ENCODE data around the gene KRTAP12-4.
"Not testable (repeated sequence)": the region's sequence is repeated elsewhere in the genome, so short reads cannot be mapped to it uniquely, and the experiment has no call there.

The KRTAP12-4 gene

DNA sequence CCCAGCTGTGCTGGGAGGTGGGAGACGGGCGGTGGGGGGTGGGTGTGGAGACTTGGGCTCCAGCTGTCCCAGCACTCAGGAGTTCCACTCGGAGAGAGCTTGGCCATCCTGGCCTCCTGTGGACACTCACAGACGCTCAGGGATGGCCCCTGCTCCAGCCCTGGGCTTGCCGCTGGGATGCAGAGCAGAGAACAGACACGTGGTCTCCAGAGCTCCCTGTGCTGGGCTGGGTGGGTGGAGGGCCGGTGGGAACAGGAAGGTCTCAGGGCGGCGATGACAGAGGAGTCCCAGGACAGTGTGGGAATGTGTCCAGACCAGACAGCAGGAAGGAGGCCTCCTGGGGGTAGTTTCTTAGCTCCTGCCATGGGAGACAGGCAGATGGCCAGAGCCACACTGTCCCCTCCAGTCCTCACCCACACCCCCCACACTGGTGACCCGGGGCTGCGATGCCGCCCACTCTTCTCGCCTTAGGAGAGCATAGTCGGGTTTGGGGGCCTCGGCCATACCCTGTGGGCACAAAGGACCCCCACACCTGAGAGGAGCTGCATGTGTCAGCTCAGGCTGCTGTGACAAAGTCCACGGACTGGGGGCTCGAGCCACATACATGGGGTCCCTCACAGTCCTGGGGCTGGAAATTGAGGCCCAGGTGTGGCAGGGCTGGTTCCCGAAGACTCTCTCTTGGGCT lies 25.6 kb downstream of the KRTAP12-4 start:
- DNase-seq: no peak

- DNase-seq: not testable (repeated sequence)
Measured at GRCh38 chr21:44627831-44628233, 26.6 kb downstream of the KRTAP12-4 start.

GRCh38 chr21:44627181-44627822 lies 27.2 kb downstream of the KRTAP12-4 start:
- not testable (repeated sequence) for DNase-seq

DNA sequence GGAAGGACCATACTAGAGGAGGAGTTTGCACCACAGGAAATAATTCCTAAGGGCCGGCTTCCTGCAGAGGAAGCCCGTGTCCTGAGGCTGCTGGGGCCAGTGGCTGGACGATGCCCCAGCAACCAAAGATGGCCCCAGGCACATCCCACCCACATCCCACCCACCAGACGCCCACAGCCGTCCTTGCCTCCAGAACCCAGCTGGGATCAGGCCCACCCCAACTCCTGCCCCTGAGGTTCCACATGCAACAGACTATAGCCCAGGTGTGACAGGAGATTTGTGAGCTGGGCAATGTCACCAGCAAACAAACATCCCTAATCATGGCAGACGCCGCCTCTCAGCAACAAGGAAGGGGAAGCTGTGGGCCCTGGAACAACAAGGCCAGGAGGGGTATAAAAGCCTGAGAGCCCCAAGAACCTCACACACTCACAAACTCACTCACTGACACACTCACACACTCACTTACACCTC lies 27.8 kb downstream of the KRTAP12-4 start, which contains the start of gene KRTAP10-9:
Gene KRTAP10-9, plus strand, starts transcription at position 421 of the 471 bp plus-strand sequence. CDS start 79 bp downstream, outside the sequence.
- no peak for DNase-seq

DNA sequence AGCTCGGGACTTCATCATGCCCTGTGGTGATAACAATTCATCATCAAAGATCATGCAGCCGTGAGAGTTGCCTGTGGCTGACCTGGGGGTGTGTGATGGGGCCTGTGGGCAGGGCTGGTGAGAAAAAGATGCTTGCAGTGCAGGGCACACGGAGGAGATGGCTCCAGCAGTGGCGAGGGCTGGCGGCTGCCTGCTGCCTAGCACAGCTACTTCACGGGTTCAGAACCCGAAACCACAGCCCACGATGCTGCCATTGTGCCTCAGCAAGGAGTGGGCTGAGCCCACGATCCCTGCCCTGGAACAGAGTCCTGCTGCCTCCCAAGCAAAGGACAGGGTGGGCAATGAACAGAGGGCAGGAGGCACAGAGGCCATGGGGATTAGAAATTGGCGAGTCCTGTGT lies 28.2 kb downstream of the KRTAP12-4 start:
- DNase-seq: no peak

DNA sequence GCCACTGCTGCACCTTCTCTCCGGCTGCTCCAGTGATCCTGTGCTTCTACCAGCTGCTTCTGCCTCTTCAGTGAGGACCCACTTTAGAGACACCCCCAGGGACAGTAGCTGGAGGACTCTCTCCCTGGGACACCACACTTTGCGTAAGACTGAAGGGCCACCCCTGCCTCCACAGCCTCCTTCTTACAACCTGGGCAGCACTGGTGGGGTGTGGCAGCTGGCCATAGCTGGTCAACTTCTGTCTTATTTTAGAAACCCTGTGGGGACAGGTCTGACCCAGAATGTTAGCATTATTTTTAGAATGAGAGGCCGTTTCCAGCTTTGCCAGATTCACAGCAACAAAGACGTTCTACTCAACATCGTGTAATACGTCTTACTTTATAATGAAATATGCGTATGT lies 28.7 kb downstream of the KRTAP12-4 start:
- DNase-seq: no peak

DNA sequence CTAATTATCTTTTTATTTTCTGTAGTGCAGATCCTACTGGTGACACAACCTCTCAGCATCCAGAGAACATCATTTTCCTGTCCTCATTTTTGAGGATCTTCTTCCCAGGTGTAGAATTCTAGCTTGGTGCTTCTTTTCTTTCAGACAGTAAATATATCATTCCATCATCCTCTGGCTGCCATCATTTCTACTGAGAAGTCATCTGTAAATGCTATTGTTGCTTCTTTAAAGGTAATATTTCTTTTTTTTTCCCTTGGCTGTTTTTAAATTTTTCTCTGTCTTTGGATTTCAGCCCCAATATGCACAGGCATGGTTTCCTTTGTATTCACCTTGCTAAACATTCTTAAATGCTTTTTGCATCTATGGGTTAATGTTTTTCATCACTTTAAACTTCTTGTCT lies 30.9 kb downstream of the KRTAP12-4 start:
- DNase-seq: no peak

DNA sequence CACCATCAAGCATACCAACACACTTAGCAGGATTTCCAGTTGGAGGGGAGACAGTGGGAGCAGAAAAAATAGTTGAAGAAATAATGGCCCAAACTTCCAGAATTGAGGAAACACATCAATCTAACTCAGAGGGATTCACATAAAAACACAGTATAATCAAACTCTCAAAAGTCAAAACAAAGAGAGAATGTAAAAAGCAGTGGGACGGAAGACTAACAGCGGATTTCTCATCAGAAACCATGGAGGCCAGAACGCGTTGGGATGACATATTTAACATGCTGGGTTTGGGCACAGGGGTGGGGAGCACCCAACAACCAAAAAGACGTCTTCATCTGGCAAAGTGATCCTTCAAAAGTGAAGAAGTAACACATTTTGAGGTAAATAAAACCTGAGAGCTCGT lies 34.6 kb downstream of the KRTAP12-4 start:
- DNase-seq: no peak

DNA sequence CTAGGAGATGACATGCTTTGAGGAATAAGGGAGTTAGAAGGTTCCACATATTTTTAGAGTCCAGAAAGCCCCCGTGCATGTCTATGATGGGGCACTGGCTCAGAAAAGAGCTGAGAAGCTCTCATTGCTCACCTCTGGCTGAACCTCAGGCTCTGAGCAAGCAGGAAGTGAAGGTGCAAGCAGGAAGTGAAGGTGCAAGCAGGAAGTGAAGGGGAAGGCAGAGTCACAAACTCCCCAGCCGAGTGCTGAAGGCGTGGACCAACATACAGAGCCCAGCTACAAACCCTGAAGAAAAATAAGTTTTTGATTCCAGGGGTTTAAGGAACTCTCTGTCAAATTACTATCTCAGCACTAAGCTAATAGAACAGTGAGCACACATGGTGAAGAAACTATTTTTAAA lies 35.5 kb downstream of the KRTAP12-4 start:
- no peak for DNase-seq

DNA sequence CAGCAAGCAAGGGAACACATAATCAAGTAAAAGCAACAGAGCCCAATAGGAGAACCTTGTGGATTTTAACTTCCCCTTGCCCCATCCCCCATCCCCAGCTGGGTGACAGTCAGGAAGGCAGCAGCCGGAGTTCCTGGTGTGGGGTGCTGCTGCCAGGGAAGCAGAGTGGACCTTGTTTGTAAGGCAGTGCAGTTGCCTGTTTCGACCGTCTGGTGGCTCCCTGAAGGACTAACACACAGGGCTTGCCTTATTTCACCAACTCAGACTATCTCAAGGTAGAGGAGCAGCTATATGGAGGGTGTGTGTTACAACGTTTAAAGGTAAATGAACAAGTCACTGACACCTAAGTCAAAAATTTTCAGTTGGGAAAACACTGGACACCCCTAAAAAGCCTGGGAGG lies 36.0 kb downstream of the KRTAP12-4 start:
- no peak for DNase-seq

- DNase-seq: no peak
Measured at GRCh38 chr21:44617071-44617501, 37.4 kb downstream of the KRTAP12-4 start.

- no peak for DNase-seq
Measured at GRCh38 chr21:44616591-44616926, 37.9 kb downstream of the KRTAP12-4 start.

GRCh38 chr21:44615911-44616590 lies 38.4 kb downstream of the KRTAP12-4 start:
- no peak for DNase-seq

DNA sequence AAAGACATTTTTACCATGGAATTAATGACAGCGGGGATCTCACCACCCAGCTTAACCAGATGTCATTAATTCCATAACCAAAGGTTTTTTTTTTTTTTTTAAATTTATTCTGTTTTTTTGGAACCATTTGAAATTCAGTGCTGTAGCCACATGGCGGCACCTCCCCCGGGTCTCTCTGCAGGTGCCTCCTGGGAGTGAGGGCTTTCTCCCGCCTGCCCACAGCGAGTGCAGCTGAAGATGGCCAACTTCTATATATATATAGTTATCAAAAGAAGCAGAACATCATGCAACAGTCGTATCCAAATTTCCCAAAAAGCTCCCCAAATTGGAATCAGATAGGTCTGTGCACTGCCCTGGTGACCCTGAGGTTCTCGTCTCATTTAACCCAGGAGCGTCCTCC lies 39.0 kb downstream of the KRTAP12-4 start:
- no peak for DNase-seq

DNA sequence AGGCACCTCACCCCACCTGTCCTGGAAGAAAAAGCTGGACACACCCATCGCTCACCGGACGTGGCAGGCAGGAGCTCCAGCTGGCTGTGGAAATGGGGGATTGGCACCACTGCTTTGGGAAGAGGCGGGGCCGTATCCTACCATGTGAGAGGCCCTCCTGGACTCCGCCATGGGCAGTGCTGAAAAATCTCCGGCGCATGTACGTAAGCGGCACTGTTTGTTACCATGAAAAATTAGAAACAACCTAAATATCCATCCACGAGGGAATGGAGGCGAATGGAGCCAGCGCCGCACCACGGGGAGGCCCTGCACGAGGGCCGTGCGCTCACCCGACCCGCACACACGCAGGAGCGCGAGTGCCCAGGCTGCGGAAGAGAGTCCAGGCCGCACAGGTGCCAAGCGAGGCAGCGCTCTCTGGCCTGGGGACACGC lies 39.5 kb downstream of the KRTAP12-4 start:
- no peak for DNase-seq

DNA sequence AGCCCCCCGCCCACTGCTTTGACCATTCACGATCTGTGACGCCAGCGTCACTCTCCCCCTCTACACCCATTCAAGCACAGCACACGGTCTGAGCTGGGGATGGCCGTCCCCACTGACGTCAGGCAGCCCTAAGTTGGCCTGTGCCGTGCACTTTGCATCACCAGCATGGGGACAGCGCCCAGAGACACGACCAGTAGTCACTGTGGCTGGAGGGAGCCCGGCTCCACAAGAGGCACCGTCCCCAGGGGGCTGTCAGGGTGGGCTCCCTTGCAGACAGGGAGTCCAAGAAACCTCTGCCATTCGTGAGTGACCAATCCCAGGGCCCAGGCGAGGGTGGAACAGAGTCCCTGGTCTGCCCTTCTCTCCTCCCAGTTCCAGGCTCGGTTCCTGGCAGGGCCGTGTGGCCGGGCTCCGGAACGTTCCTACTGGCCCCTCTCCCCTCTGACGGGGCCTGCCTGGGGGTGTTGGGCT lies 40.3 kb downstream of the KRTAP12-4 start:
- no peak for DNase-seq

GRCh38 chr21:44613386-44614155 lies 40.9 kb downstream of the KRTAP12-4 start:
- DNase-seq: no peak

- no peak for DNase-seq
Measured at GRCh38 chr21:44612669-44613229, 41.7 kb downstream of the KRTAP12-4 start.

DNA sequence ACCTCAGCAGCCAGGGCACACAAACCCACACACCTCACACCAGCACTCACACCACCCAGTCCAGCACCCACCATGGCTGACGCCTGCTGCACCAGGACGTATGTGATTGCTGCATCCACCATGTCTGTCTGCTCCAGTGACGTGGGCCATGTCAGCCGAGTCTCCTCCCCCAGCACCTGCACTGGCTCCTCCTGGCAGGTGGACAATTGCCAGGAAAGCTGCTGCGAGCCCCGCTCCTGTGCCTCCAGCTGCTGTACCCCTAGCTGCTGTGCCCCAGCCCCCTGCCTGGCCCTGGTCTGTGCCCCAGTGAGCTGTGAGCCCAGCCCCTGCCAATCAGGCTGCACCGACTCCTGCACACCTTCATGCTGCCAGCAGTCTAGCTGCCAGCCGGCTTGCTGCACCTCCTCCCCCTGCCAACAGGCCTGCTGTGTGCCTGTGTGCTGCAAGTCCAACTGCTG lies 42.4 kb downstream of the KRTAP12-4 start, which contains the start of gene KRTAP10-8:
Gene KRTAP10-8, plus strand, starts transcription at position 51 of the 458 bp plus-strand sequence. Its CDS starts 22 bp downstream, at position 73.
- DNase-seq: no peak

- DNase-seq: no peak
Measured at GRCh38 chr21:44611551-44611950, 42.9 kb downstream of the KRTAP12-4 start.

DNA sequence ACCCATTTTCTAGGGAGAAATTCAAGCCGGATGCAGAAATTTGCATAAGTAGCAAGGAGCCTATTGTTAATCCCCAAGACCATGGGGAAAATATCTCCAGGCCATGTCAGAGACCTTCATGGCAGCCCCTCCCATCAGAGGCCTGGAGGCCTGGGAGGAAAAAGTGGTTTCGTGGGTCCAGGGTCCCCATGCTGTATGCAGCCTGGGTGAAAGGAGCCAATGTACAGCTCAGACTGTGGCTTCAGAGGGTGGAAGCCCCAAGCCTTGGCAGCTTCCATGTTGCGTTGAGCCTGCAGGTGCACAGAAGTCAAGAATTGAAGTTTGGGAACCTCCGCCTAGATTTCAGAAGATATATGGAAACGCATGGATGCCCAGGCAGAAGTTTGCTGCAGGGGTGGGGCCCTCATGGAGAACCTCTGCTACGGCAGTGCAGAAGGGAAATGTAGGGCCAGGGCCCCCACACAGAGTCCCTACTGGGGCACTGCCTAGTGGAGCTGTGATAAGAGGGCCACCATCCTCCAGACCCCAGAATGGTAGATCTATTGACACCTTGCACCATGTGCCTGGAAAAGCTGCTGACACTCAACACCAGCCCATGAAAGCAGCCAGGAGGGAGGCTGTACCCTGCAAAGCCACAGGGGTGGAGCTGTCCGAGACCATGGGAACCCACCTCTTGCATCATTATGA lies 44.2 kb downstream of the KRTAP12-4 start:
- DNase-seq: not testable (repeated sequence)

DNA sequence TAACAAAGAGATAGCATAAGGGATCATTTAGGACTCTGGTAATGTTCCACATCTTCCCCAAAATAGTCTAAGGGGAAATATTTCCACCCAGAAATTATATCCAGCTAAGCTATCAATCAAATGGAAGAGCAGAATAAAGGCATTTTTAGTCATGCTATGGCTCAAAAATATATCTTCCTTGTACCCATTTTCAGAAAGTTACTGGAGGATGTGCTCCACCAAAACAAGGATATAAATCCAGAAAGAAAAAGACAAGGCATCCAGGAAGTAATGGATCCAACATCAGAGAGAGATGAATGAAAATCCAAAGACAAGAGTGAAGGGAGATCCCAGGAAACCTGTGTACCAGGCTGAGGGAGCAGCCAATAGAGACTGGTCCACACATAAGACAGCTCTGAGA lies 45.3 kb downstream of the KRTAP12-4 start:
- no peak for DNase-seq

All from right forelimb (tissue), 1 donor.